Transverse colon (tissue), 4 donors: Measurements from ENCODE around the gene BROX. TPM values are rescaled to one million over a fixed set of nuclear protein-coding genes. Genes with fewer than 3 reads are reported as not detected.

Experiments used
- DNase-seq: peaks from one replicate; pipeline ENCODE4 v3.0.0-alpha.2; 2019
- H3K27ac ChIP-seq, 4 donors: fragments of 200-600 bp; sonication (generic); 2 replicates each; pipeline ENCODE4 v1.5.1; 2016 to 2018; ENCODE audit warnings: inconsistent platforms in 4 of 4
- H3K27me3 ChIP-seq: fragments of 200-600 bp; sonication (generic); 2 replicates; pipeline ENCODE4 v1.5.1; 2017; ENCODE audit warnings: inconsistent platforms
- H3K36me3 ChIP-seq, 4 donors: fragments of 200-600 bp; sonication (generic); 2 replicates each; pipeline ENCODE4 v1.5.1; 2017 to 2019; ENCODE audit warnings: inconsistent platforms in 4 of 4
- H3K4me1 ChIP-seq, 4 donors: fragments of 200-600 bp; sonication (generic); 2 replicates each; pipeline ENCODE4 v1.5.1; 2017 to 2020; ENCODE audit warnings: inconsistent platforms in 4 of 4
- H3K4me3 ChIP-seq, 4 donors: fragments of 200-600 bp; sonication (generic); 1 replicate in 1 of 4; 2 replicates in 3 of 4; pipeline versions ENCODE4 v1.5.1 to v1.6.1; 2017 to 2019; ENCODE audit warnings: inconsistent platforms in 4 of 4
- H3K9me3 ChIP-seq, 2 donors: fragments of 200-600 bp; sonication (generic); 2 replicates each; pipeline ENCODE4 v1.5.1; 2017 to 2019; ENCODE audit warnings: inconsistent platforms in 2 of 2
- CTCF ChIP-seq, 5 experiments: fragments of 200-600 bp in 3 of 5; fragments of 450-650 bp in 2 of 5; sonication (generic) in 3 of 5; IDR thresholded peaks; 1 replicate in 2 of 5; 2 replicates in 3 of 5; pipeline ENCODE4 v1.5.1; 2016 to 2017; ENCODE audit warnings: antibody characterized with exemption in 5 of 5, inconsistent platforms in 3 of 5, mild to moderate bottlenecking in 2 of 5, moderate library complexity in 1 of 5
- EP300 ChIP-seq: sonication (generic); formaldehyde crosslinking; IDR thresholded peaks from one replicate; pipeline ENCODE4 v1.6.1; 2017; ENCODE audit warnings: antibody characterized with exemption, low read depth
- POLR2A ChIP-seq: fragments of 450-650 bp; IDR thresholded peaks from one replicate; pipeline ENCODE4 v1.6.1; 2016; ENCODE audit warnings: antibody characterized with exemption, mild to moderate bottlenecking, moderate library complexity
- POLR2AphosphoS5 ChIP-seq, 3 donors: sonication (generic); formaldehyde crosslinking; IDR thresholded peaks; one replicate each; pipeline ENCODE4 v1.6.1; 2016; ENCODE audit warnings: antibody characterized with exemption in 3 of 3
- WGBS, 2 donors: methylation state at CpG; one replicate each; pipeline ENCODE4 v1.1.5; 2018; ENCODE audit warnings: low coverage in 1 of 2; 5-methylcytosine and 5-hydroxymethylcytosine counted together
- in situ Hi-C, 4 donors: fragments of 200-750 bp; cut with MboI; loops; one replicate each; pipeline versions ENCODE4 v1.15.0 to v1.15.1; 2017; ENCODE audit warnings: low sequenced_read_pairs in 3 of 4, low pct_ligation_motif_present in 1 of 4, low pct_unique_long_range_greater_than_20kb in 1 of 4
- intact Hi-C: fragments of 100-400 bp; cut with DNase I; formaldehyde crosslinking; loops from one replicate; pipeline ENCODE4 v1.15.1; 2023; ENCODE audit warnings: low total_unique reads
- total RNA-seq, 4 donors: library from RNA; depleted of rRNA; stranded (reverse); fragments of >200 nt; gene quantifications; one replicate each; pipeline ENCODE4 v1.1.0, GENCODE V29; 2016

The BROX gene
- total RNA-seq, 4 donors from 2014 or later: 20.9 to 53.7 (median 43.3) TPM

GRCh38 chr1:222781251-222781650 lies 68.9 kb downstream of the BROX start:
- Histone ChIP-seq H3K4me1 (peaks cover 0 to 9% (median 3%) of the 10 kb centered on the region in 4 donors), H3K27me3 (peaks cover 14% of the 10 kb centered on the region), H3K4me3 (no peak overlapping the region), H3K27ac (no peak overlapping the region), H3K36me3 (no peaks in the 10 kb centered on the region), H3K9me3 (no peaks in the 10 kb centered on the region)
- 55 to 81% methylated on average over 2 to 4 of the region's 4 CpGs for WGBS, 2 donors
- in situ Hi-C loops: no loop called here
- TF ChIP-seq POLR2AphosphoS5 (IDR thresholded peaks at IDR 0.05) (no peak), POLR2A (no peak), EP300 (no peak), CTCF (IDR thresholded peaks at IDR 0.05) (no peak)
- no peak for DNase-seq
- intact Hi-C loops: no loop called here

DNA sequence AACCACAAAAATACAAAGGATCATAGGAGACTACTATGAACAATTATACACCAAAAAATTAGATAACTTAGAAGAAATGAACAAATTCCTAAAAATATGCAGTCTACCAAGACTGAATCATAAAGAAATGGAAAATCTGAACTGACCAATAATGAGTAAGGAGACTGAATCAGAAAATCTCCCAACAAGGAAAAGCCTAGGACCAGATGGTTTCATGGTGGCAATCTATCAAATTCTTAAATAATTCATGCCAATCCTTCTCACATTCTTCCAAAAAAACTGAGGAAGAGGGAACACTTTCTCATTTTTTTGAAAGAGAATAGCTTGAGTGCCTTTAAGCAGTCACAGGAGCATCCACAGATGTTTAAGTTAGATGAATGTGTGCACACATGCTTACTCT lies 70.7 kb downstream of the BROX start:
- Histone ChIP-seq H3K4me3 (no peak overlapping the region), H3K36me3 (no peaks in the 10 kb centered on the region), H3K27ac (no peak overlapping the region), H3K27me3 (peaks cover 14% of the 10 kb centered on the region), H3K4me1 (peaks cover 0 to 4% (median under 1%) of the 10 kb centered on the region in 4 donors), H3K9me3 (no peaks in the 10 kb centered on the region)
- intact Hi-C loops: no loop called here
- DNase-seq: no peak
- TF ChIP-seq POLR2A: no peak
- no peak for TF ChIP-seq CTCF (IDR thresholded peaks at IDR 0.05)
- in situ Hi-C loops: no loop called here

- no peak overlapping the region for H3K27ac ChIP-seq
- H3K27me3 ChIP-seq: peaks cover 14% of the 10 kb centered on the region
- intact Hi-C loops: no loop called here
- H3K36me3 ChIP-seq: no peaks in the 10 kb centered on the region
- TF ChIP-seq POLR2AphosphoS5 (IDR thresholded peaks at IDR 0.05) (no peak), POLR2A (no peak), EP300 (no peak), CTCF (IDR thresholded peaks at IDR 0.05) (no peak)
- H3K4me1 ChIP-seq: peaks cover 0 to 4% (median 0%) of the 10 kb centered on the region in 4 donors
- H3K9me3 ChIP-seq: no peaks in the 10 kb centered on the region
- H3K4me3 ChIP-seq: no peak overlapping the region
- DNase-seq: no peak
- 25 to 34% methylated on average over 3 of the region's 3 CpGs for WGBS, 2 donors
- in situ Hi-C loops: no loop called here
These were observed 72.0 kb downstream of the BROX start for GRCh38 chr1:222784371-222784770.

Other genes with a start within 250 kb of the BROX start
- gene HHIPL2, start 164.5 kb upstream of the BROX start, total RNA-seq: under 1 TPM in 2 of 4 donors, not detected in 2; 0.32 to 0.41 TPM
- gene TAF1A, start 122.6 kb upstream of the BROX start, total RNA-seq: 10 to 100 TPM in 1 of 4 donors, 1 to 10 TPM in 3; 2.2 to 10.1 (median 4.1) TPM
- 100 to 1,000 TPM in 1 of 4 donors, 10 to 100 TPM in 3; 39.2 to 185 (median 49.1) TPM for gene MIA3, start 94.5 kb upstream of the BROX start, total RNA-seq
- gene AIDA, start 73 bp upstream of the BROX start, total RNA-seq: 10 to 100 TPM; 25.8 to 41.4 (median 36.4) TPM
- gene FAM177B, start 24.6 kb downstream of the BROX start, total RNA-seq: 10 to 100 TPM in 1 of 4 donors, 1 to 10 TPM in 1, not detected in 2; 4.0 to 13.9 TPM
- gene DISP1, start 102.5 kb downstream of the BROX start, total RNA-seq: 1 to 10 TPM; 2.2 to 7.2 (median 5.6) TPM